Loucy (cell line): ENCODE measurements around the gene HYI.

ENCODE experiments used
- EZH2phosphoT487 ChIP-seq: fragments of 200-600 bp; IDR thresholded peaks from 2 replicates; pipeline ENCODE4 v1.6.1; 2018; ENCODE audit warnings: antibody characterized with exemption, mild to moderate bottlenecking, moderate library complexity, borderline replicate concordance
- TF ChIP-seq, protein P1 (sequence below): fragments of 200-600 bp; sonication (generic); conservative IDR thresholded peaks from 2 replicates; pipeline ENCODE4 v1.5.1; 2014; ENCODE audit warnings: mild to moderate bottlenecking, antibody characterized with exemption, low read length

DNA sequence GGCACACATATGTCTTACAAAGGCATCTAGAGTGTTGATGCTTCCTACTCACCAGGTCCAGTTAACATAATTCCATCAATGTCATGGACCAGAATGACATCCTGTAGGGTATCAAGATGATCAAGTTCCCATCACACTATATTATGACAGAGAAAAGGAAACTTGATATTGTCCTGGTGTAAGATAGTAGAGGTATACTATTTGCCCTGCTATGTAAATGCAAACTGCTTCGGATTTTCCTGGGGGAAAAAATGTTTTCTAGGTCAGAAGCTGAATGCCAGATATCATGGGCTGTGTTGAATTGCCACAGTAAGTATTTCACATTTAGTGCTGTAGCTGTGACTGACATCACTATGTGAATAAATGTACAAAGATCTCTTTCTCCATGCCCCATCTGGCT is 16.2 kb upstream of the HYI start:
- TF ChIP-seq, protein P1, sequence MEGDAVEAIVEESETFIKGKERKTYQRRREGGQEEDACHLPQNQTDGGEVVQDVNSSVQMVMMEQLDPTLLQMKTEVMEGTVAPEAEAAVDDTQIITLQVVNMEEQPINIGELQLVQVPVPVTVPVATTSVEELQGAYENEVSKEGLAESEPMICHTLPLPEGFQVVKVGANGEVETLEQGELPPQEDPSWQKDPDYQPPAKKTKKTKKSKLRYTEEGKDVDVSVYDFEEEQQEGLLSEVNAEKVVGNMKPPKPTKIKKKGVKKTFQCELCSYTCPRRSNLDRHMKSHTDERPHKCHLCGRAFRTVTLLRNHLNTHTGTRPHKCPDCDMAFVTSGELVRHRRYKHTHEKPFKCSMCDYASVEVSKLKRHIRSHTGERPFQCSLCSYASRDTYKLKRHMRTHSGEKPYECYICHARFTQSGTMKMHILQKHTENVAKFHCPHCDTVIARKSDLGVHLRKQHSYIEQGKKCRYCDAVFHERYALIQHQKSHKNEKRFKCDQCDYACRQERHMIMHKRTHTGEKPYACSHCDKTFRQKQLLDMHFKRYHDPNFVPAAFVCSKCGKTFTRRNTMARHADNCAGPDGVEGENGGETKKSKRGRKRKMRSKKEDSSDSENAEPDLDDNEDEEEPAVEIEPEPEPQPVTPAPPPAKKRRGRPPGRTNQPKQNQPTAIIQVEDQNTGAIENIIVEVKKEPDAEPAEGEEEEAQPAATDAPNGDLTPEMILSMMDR = no peak
- TF ChIP-seq EZH2phosphoT487 = no peak
